Mammary epithelial cell (primary cell): ENCODE measurements around the gene IL17RA.

Source experiments
- EZH2 ChIP-seq: IDR thresholded peaks from 2 replicates; pipeline ENCODE4 v1.6.1; 2012; ENCODE audit warnings: low read length, inconsistent platforms, borderline replicate concordance
- TF ChIP-seq, protein P1 (sequence below), 2 donors: IDR thresholded peaks in 1 of 2; conservative IDR thresholded peaks in 1 of 2; 2 replicates each; pipeline ENCODE4 v1.5.1; 2011 to 2012; ENCODE audit warnings: inconsistent platforms in 2 of 2, low read length in 2 of 2, mild to moderate bottlenecking in 2 of 2, control low read depth in 1 of 2, low read depth in 1 of 2; ENCODE audit not compliant: insufficient read depth in 1 of 2; ENCODE audit errors: extremely low read depth in 1 of 2

GRCh38 chr22:17047656-17048055 lies 37.1 kb upstream of the IL17RA start:
- TF ChIP-seq, protein P1, sequence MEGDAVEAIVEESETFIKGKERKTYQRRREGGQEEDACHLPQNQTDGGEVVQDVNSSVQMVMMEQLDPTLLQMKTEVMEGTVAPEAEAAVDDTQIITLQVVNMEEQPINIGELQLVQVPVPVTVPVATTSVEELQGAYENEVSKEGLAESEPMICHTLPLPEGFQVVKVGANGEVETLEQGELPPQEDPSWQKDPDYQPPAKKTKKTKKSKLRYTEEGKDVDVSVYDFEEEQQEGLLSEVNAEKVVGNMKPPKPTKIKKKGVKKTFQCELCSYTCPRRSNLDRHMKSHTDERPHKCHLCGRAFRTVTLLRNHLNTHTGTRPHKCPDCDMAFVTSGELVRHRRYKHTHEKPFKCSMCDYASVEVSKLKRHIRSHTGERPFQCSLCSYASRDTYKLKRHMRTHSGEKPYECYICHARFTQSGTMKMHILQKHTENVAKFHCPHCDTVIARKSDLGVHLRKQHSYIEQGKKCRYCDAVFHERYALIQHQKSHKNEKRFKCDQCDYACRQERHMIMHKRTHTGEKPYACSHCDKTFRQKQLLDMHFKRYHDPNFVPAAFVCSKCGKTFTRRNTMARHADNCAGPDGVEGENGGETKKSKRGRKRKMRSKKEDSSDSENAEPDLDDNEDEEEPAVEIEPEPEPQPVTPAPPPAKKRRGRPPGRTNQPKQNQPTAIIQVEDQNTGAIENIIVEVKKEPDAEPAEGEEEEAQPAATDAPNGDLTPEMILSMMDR (conservative IDR thresholded peaks at IDR 0.05 in 1 of 2, IDR thresholded peaks at IDR 0.05 in 1 of 2; ENCODE audit: extremely low read depth in 1 of 2, insufficient read depth in 1 of 2, low read depth in 1 of 2, low read length in 2 of 2): no peak
- TF ChIP-seq EZH2: no peak
